HepG2 (cell line): ENCODE data around the gene BZW1. TPM values are rescaled to one million over a fixed set of nuclear protein-coding genes. Genes with fewer than 3 reads are reported as not detected.

Source experiments
- ATAD3A ChIP-seq: sonication (generic); formaldehyde crosslinking; IDR thresholded peaks from 2 replicates; pipeline ENCODE4 v1.4.0; 2020; ENCODE audit warnings: missing genetic modification reagents
- BRD4 ChIP-seq: sonication (generic); formaldehyde crosslinking; IDR thresholded peaks from 2 replicates; pipeline ENCODE4 v1.4.0; 2020; ENCODE audit warnings: missing genetic modification reagents
- CEBPZ ChIP-seq: IDR thresholded peaks from 2 replicates; pipeline ENCODE4 v1.6.1; 2012; ENCODE audit warnings: low read length, improper control_type of control experiment
- CTCF ChIP-seq: sonication (generic); formaldehyde crosslinking; IDR thresholded peaks from 2 replicates; pipeline ENCODE4 v1.5.0; 2020; ENCODE audit warnings: mild to moderate bottlenecking, missing genetic modification reagents, moderate library complexity
- HNF4A ChIP-seq: sonication (generic); formaldehyde crosslinking; IDR thresholded peaks from 2 replicates; pipeline ENCODE4 v1.4.0; 2020; ENCODE audit warnings: missing genetic modification reagents
- JDP2 ChIP-seq: sonication (generic); formaldehyde crosslinking; IDR thresholded peaks from 2 replicates; pipeline ENCODE4 v1.8.1; 2022; ENCODE audit warnings: missing genetic modification reagents, borderline replicate concordance
- JUN ChIP-seq: sonication (generic); formaldehyde crosslinking; IDR thresholded peaks from 2 replicates; pipeline ENCODE4 v1.4.0; 2020; ENCODE audit warnings: mild to moderate bottlenecking, missing genetic modification reagents
- KDM6A ChIP-seq: IDR thresholded peaks from 2 replicates; pipeline ENCODE4 v1.6.1; 2016; ENCODE audit warnings: low read depth
- MIER3 ChIP-seq: IDR thresholded peaks from 2 replicates; pipeline ENCODE4 v1.6.1; 2016; ENCODE audit warnings: missing compliant biosample characterization, borderline replicate concordance
- NR1H2 ChIP-seq: sonication (generic); formaldehyde crosslinking; IDR thresholded peaks from 2 replicates; pipeline ENCODE4 v1.8.1; 2022; ENCODE audit warnings: low read depth, missing genetic modification reagents, borderline replicate concordance
- PTBP1 ChIP-seq: fragments of 200-400 bp; formaldehyde crosslinking; IDR thresholded peaks from 2 replicates; pipeline ENCODE4 v1.6.1; 2018; ENCODE audit warnings: low read length, low read depth; ENCODE audit not compliant: poor library complexity, severe bottlenecking
- RELA ChIP-seq: sonication (generic); formaldehyde crosslinking; IDR thresholded peaks from 2 replicates; pipeline ENCODE4 v1.4.0; 2020; ENCODE audit warnings: missing genetic modification reagents
- THAP8 ChIP-seq: sonication (generic); formaldehyde crosslinking; IDR thresholded peaks from 2 replicates; pipeline ENCODE4 v1.5.1; 2020; ENCODE audit warnings: missing genetic modification reagents, mild to moderate bottlenecking, borderline replicate concordance
- TMF1 ChIP-seq: sonication (generic); formaldehyde crosslinking; IDR thresholded peaks from 2 replicates; pipeline ENCODE4 v1.8.1; 2022; ENCODE audit warnings: low read depth, missing genetic modification reagents
- ZBTB4 ChIP-seq: sonication (generic); formaldehyde crosslinking; IDR thresholded peaks from 2 replicates; pipeline ENCODE4 v1.4.0; 2020; ENCODE audit warnings: missing genetic modification reagents, mild to moderate bottlenecking, borderline replicate concordance
- ZEB1 ChIP-seq: IDR thresholded peaks from 2 replicates; pipeline ENCODE4 v1.6.1; 2012; ENCODE audit warnings: mild to moderate bottlenecking, low read depth, inconsistent platforms; ENCODE audit not compliant: insufficient replicate concordance
- ZFP36L1 ChIP-seq: sonication (generic); formaldehyde crosslinking; IDR thresholded peaks from 2 replicates; pipeline ENCODE4 v1.8.0; 2022; ENCODE audit warnings: mild to moderate bottlenecking, missing genetic modification reagents, moderate library complexity
- ZNF263 ChIP-seq: sonication (generic); formaldehyde crosslinking; IDR thresholded peaks from 2 replicates; pipeline ENCODE4 v1.4.0; 2020; ENCODE audit warnings: missing genetic modification reagents
- ZNF30 ChIP-seq: sonication (generic); formaldehyde crosslinking; IDR thresholded peaks from 2 replicates; pipeline ENCODE4 v1.5.0; 2020; ENCODE audit warnings: mild to moderate bottlenecking, missing genetic modification reagents
- ZNF496 ChIP-seq: sonication (generic); formaldehyde crosslinking; IDR thresholded peaks from 2 replicates; pipeline ENCODE4 v1.8.1; 2023; ENCODE audit warnings: mild to moderate bottlenecking, moderate library complexity, missing genetic modification reagents; ENCODE audit not compliant: insufficient replicate concordance
- polyA plus RNA-seq, 8 experiments: library from polyadenylated mRNA; depleted of rRNA in 3 of 8; stranded (reverse) in 7 of 8; unstranded in 1 of 8; fragments of >200 nt; fragmentation: Illumina TruSeq in 4 of 8; extraction: Trizol in 4 of 8; gene quantifications; 2 replicates each; pipeline versions ENCODE4 v1.2.1 to v1.2.3, GENCODE V29; 2011 to 2016; ENCODE audit warnings: low read depth in 4 of 8, missing spikeins in 1 of 8, mixed read lengths in 1 of 8; ENCODE audit not compliant: insufficient read depth in 1 of 8
- total RNA-seq, 5 experiments: library from RNA; depleted of rRNA; stranded (reverse); fragments of >200 nt; fragmentation: Illumina TruSeq; extraction: Trizol; gene quantifications; 2 replicates each; pipeline ENCODE4 v1.2.3, GENCODE V29; 2016; ENCODE audit warnings: low read depth in 1 of 5

The BZW1 gene
- total and polyA plus RNA-seq, 2 of the 13 experiments (the other 11 are each of a cell fraction or from before 2014, with no cell fraction given) = 106 to 384 TPM

- 0 out of 2 replicates have a peak, but pooled peaks have one; percentile 52 for TF ChIP-seq THAP8 (CRISPR knock-in tag)
- TF ChIP-seq JDP2 = no peak
- TF ChIP-seq NR1H2 = no peak
- no peak for TF ChIP-seq ATAD3A
- TF ChIP-seq PTBP1 = no peak
- no peak for TF ChIP-seq JUN (CRISPR knock-in tag)
- no peak; the same call in 1 of the 2 replicates for TF ChIP-seq CTCF (CRISPR knock-in tag)
- peak; percentile 21; the same call in 1 of the 2 replicates for TF ChIP-seq BRD4
- TF ChIP-seq TMF1 (CRISPR knock-in tag) = no peak; the same call in 1 of the 2 replicates
- TF ChIP-seq ZFP36L1 = no peak
- peak; percentile 96 for TF ChIP-seq HNF4A (CRISPR knock-in tag)
- TF ChIP-seq MIER3 (CRISPR knock-in tag) = no peak
- no peak for TF ChIP-seq RELA (CRISPR knock-in tag)
- TF ChIP-seq ZEB1 = no peak
- peak; percentile 87; the same call in 1 of the 2 replicates for TF ChIP-seq ZBTB4 (CRISPR knock-in tag)
- peak; percentile 77; the same call in 1 of the 2 replicates for TF ChIP-seq ZNF263 (CRISPR knock-in tag)
- no peak for TF ChIP-seq CEBPZ
- TF ChIP-seq ZNF496 (CRISPR knock-in tag) = no peak
- TF ChIP-seq ZNF30 (CRISPR knock-in tag) = peak; percentile 80
- TF ChIP-seq KDM6A (CRISPR knock-in tag) = no peak
These were observed 32.6 kb downstream of the BZW1 start (continued) for GRCh38 chr2:200843993-200844948.
